ENCODE results near the gene MKX.

DNA sequence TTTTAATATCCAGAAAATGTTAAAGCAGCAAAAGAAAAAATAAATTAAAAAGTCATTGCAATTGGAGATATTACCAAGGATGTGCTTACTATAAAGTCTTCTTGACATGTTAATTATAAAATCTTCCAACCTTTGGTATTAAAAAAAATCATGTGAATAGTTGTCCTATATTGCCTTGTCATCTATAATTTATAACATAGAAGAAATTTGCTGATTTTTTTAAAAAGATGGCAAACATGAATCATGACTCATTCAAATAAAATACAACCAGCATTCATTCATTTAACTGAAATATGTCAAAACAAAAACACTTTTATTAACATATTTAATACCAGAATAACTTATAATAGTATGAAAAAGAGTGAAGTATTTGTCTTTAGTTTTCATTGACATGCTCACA lies 72.6 kb downstream of the MKX start:
- TF ChIP-seq CTCF (IDR thresholded peaks at IDR 0.05; ENCODE audit: insufficient read depth, low read depth, low read length) = no peak
- no peak for TF ChIP-seq EZH2 (IDR thresholded peaks at IDR 0.05; ENCODE audit: insufficient read depth, low read length)
